ENCODE results near the gene TMC3.

- TF ChIP-seq CTCF (IDR thresholded peaks at IDR 0.05) (no peak), POLR2A (IDR thresholded peaks at IDR 0.05; ENCODE audit: low read depth) (no peak)
Measured at GRCh38 chr15:81398456-81398855, 24.4 kb upstream of the TMC3 start.

Data from esophagus muscularis mucosa (tissue), 3 donors.